Fibroblast of peridontal ligament (primary cell): ENCODE results near the gene CFAP52.
"Not testable (repeated sequence)": the region's sequence is repeated elsewhere in the genome, so short reads cannot be mapped to it uniquely, and the experiment has no call there.

Experiments
- DNase-seq: peaks from one replicate; pipeline ENCODE4 v3.0.0-alpha.2; 2010; ENCODE audit errors: extremely low read depth

Gene CFAP52, protein sequence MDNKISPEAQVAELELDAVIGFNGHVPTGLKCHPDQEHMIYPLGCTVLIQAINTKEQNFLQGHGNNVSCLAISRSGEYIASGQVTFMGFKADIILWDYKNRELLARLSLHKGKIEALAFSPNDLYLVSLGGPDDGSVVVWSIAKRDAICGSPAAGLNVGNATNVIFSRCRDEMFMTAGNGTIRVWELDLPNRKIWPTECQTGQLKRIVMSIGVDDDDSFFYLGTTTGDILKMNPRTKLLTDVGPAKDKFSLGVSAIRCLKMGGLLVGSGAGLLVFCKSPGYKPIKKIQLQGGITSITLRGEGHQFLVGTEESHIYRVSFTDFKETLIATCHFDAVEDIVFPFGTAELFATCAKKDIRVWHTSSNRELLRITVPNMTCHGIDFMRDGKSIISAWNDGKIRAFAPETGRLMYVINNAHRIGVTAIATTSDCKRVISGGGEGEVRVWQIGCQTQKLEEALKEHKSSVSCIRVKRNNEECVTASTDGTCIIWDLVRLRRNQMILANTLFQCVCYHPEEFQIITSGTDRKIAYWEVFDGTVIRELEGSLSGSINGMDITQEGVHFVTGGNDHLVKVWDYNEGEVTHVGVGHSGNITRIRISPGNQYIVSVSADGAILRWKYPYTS

DNA sequence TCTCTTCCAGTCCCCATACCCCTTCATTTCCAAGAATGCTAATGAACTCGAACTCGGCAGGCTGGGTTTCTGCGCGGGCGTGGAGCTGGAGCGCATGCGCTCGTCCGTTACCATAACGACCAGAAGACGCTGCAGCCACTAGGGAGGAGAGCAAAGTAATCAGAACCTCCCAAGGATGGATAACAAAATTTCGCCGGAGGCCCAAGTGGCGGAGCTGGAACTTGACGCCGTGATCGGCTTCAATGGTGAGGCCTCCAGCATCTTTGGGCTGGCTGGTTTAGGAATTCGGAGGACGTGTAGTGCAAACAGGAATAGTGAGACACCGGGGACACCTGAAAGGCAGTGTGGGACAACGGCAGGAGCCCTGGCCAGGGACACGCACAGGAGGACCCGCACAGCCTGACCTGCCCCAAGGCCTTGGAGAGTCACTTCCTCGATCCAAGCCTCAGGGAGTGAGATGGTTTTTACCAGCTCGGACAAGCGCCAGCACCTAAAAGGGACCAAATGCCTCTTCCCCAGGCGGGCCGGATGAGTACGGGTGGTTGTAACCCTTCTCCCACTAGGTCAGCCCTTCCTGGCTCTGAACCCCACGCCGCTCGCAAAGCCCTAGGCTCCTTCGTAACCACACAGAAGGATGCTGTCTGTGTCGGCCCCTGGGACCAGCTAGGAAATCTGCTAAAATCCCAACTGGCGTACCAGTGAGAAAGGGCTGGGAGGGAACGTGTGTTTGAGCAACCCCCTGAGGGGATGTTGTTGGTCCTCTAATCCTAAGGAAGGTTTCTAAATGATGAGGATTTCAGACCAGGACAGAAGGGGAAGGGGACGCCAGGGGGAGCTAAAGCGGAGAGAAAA is at the start of gene CFAP52:
Gene CFAP52, plus strand, starts transcription at position 122 of the 852 bp plus-strand sequence. Its CDS starts 54 bp downstream, at position 176.
- DNase-seq, result peak; percentile 78

DNA sequence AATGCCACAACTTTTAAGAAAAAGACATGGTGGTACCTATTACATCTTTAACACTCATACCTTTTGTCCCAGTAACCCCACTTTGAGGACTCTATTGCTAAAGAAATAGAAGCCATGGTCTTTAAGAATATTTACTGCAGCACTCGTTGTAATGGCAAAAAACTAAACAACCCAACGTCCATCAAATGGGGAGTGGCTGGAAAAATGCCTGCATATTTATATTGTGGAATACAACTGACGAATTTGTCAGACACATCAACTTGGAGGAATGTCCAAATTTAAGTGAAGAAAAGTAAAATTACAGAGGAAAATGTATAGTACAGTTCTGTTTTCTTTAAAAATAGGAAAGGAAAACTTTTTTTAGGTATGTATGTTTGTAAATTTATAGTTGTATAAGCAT is 48.7 kb upstream of the CFAP52 start:
- no peak for DNase-seq

GRCh38 chr17:9529033-9529700 is 47.3 kb upstream of the CFAP52 start:
- peak; percentile 63 for DNase-seq

GRCh38 chr17:9531034-9531433 is 45.4 kb upstream of the CFAP52 start:
- DNase-seq, result no peak

- DNase-seq, result no peak
Measured at GRCh38 chr17:9532715-9533114, 43.7 kb upstream of the CFAP52 start.

- no peak for DNase-seq
Measured at GRCh38 chr17:9533441-9533840, 43.0 kb upstream of the CFAP52 start.

DNA sequence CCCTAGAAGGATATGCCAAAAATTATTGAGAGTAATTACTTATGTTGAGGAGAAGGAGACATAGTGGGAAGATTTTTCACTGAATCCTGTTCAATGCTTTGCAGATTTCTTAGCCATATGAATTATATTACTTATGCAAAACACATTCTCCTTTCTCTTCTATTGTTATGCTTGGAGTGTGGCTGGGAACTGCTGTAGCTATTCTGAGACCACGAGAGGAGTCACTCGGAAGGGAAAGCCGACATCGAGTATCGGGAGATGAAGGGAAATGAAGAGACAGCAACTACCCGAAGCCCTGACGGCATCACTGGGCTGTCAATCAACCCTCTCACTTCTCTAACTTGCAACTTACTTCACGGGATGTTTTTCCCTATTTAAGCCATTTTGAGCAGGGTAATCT is 40.4 kb upstream of the CFAP52 start:
- peak; percentile 19 for DNase-seq

- DNase-seq, result no peak
Measured at GRCh38 chr17:9537177-9537776, 39.2 kb upstream of the CFAP52 start.

DNA sequence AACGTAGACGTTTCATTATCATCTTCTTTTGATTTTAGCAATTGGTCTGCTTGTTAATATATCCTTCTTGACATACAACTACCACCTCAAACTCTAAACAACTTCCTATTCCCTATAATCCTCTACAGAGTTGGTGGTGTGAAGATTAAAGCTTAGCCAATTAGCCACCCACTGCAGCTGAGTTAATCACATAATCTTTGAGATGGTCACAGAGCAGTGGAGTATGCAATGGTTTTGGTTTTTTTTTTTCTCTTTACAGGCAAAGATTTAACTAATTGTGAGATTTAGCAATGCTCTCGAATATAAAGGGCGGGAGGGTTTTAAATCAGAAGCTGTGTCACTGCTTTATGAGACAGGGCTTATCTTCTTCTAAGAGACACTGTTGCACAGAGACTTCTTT is 37.8 kb upstream of the CFAP52 start:
- no peak for DNase-seq

DNA sequence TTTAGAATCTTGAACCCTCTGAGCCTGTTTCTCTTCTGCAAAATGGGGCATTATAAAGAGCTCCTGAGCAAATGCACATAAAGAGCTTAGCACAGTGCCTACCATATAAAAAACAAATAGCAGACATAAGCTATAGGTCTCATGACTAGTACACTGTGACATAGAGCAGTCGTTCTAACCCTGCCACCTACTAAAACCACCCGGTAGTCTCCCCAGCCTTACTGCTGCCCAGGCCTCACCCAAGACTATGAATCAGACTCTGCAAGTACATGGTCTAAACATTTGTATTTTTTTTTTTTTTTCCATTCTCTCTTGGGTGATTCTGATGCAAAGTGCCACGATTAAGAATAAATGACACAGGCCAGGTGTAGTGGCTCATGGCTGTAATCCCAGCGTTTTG is 34.7 kb upstream of the CFAP52 start:
- DNase-seq, result no peak

- DNase-seq, result no peak
Measured at GRCh38 chr17:9544221-9544620, 32.2 kb upstream of the CFAP52 start.

DNA sequence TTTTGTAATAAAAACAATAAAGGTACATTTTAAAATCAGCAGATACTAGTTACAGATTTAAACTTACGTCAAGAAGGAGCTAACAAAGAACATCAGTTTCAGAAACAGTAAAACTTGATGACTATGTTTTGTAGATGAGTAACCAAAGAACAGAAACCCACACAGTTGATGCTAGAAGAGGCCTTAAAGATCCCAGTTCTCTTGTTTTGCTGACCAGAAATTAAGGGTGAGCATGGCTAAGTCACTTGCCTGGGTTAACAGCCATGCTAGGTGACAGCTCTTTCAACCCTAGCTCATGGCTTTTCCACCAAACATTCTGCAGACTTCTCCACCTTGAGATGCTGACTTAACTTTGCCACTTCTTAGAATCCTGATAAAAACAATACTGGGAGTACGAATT is 27.2 kb upstream of the CFAP52 start:
- DNase-seq, result no peak

GRCh38 chr17:9553181-9553580 is 23.3 kb upstream of the CFAP52 start:
- no peak for DNase-seq

DNA sequence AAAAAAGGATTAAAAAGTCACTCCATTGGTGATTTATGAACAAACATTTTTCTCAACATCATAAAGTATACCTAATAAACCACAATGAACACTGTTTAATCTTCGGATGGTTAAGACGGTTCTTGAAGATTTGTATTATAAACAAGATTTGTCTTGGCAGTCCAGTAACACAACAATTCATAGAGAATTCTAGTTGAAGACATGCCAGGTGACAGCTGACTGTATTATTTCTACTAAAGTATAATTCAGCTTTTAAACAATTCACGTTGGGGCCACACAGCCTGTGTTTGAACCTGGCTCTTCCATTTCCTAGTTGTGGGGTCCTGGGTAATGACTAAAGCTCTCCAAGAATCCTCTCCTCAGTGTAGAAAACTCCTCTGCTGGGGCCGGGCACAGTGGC is 22.8 kb upstream of the CFAP52 start:
- DNase-seq, result no peak

GRCh38 chr17:9554715-9555114 is 21.7 kb upstream of the CFAP52 start:
- DNase-seq, result peak; percentile 44

DNA sequence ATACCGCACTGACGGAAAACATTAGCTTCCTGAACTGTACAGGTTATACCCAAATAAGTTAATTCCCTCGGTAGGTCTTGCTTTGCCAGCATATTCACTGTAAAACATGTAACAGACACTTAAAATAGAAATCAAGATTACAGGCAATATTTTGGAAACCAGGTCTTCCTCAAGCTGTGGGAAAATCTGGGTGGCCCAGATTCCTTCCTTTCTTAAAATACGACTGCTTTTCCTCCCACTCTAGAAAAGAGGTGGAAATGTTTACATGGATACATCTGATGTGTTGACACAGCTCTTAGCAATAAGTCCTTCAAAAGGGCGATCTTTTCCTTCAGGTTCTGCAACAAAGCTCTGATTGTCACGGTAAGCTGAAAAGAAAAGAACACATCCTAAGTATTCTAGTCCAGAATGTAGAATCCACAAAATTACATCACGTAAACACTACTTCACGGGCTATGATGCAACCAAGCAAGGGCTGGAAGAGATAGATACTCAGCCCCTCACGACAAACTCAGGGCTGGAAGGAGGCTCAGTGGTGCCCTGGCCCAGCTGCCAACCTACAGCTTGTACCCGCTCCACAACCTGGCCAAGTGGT is 19.2 kb upstream of the CFAP52 start:
- peak; percentile 47 for DNase-seq

DNA sequence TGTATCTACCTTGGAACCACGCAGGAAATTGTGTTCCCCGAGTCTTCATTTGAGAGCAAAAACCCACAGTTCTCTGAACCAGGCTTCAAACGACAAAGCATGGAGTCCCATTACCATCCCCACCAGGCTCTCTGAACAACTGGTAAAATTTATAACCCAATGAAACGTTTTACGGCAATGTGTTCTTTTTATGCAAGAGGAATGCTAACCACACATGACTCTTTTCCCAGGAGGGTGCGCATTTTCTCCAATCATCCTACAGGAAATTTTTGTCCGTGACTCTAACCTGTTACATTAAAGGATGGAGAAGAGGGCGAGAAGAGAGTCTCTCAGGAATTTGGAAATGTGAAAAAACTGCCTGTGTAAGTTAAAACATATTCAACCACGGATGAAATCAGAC is 18.6 kb upstream of the CFAP52 start:
- peak; percentile 29 for DNase-seq

- DNase-seq, result no peak
Measured at GRCh38 chr17:9564104-9564503, 12.3 kb upstream of the CFAP52 start.

- no peak for DNase-seq
Measured at GRCh38 chr17:9566067-9566466, 10.4 kb upstream of the CFAP52 start.

- not testable (repeated sequence) for DNase-seq
Measured at GRCh38 chr17:9566739-9567138, 9.7 kb upstream of the CFAP52 start.

GRCh38 chr17:9568004-9568403 is 8.4 kb upstream of the CFAP52 start:
- no peak for DNase-seq
